GM12892 (cell line): ENCODE measurements around the gene GNA14.

Source experiments
- POLR2A ChIP-seq: IDR thresholded peaks from 2 replicates; pipeline ENCODE4 v1.6.1; 2011; ENCODE audit warnings: low read depth, low read length, control low read depth
- POLR2AphosphoS5 ChIP-seq: IDR thresholded peaks from 2 replicates; pipeline ENCODE4 v1.6.1; 2011; ENCODE audit warnings: low read depth, low read length, control low read depth
- TAF1 ChIP-seq: IDR thresholded peaks from 2 replicates; pipeline ENCODE4 v1.6.1; 2011; ENCODE audit warnings: low read depth, mild to moderate bottlenecking, control low read depth, low read length, borderline replicate concordance

DNA sequence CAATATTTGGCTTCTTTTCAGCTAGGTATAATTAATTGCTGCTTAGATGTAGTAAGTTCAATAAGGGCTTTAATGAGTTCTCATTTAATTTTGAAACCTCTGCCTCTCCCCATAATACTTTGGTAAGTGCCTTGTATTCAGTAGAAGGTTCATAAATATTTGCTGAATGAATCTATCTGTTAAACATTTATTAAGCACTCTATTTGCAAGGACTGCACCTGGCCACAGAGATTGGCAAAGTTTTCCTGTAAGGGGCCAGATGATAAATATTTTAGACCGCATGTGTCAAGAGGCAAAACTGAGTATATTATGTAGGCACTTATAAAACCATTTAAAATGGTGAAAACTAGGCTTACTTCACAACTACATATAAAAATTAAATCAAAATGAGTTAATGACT lies 19.0 kb upstream of the GNA14 start:
- TF ChIP-seq POLR2A (no peak), POLR2AphosphoS5 (no peak), TAF1 (no peak)
